ENCODE data around the gene PCNX2.

DNA sequence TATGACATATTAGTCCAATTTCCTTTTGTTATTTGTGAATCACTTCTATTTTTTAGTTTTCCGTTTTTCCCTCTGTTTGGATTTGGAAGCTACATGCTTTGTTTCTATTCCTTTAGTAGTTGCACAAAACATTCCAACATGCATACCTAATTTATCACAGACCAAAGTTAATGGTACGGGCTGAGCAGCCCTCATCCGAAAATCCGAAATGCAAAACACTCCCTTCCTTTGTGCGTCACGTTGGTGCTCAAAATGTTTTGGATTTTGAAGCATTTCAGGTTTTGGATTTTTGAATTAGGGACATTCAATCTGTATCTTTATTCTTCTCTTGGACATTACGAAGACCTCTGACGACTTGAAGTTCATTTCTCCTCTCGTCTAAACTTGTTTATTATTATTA, 124.8 kb downstream of the PCNX2 start:
- TF ChIP-seq, protein P1, sequence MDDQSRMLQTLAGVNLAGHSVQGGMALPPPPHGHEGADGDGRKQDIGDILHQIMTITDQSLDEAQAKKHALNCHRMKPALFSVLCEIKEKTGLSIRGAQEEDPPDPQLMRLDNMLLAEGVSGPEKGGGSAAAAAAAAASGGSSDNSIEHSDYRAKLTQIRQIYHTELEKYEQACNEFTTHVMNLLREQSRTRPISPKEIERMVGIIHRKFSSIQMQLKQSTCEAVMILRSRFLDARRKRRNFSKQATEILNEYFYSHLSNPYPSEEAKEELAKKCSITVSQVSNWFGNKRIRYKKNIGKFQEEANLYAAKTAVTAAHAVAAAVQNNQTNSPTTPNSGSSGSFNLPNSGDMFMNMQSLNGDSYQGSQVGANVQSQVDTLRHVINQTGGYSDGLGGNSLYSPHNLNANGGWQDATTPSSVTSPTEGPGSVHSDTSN (CRISPR knock-in tag; IDR thresholded peaks at IDR 0.05), result no peak
- TF ChIP-seq, protein P2, sequence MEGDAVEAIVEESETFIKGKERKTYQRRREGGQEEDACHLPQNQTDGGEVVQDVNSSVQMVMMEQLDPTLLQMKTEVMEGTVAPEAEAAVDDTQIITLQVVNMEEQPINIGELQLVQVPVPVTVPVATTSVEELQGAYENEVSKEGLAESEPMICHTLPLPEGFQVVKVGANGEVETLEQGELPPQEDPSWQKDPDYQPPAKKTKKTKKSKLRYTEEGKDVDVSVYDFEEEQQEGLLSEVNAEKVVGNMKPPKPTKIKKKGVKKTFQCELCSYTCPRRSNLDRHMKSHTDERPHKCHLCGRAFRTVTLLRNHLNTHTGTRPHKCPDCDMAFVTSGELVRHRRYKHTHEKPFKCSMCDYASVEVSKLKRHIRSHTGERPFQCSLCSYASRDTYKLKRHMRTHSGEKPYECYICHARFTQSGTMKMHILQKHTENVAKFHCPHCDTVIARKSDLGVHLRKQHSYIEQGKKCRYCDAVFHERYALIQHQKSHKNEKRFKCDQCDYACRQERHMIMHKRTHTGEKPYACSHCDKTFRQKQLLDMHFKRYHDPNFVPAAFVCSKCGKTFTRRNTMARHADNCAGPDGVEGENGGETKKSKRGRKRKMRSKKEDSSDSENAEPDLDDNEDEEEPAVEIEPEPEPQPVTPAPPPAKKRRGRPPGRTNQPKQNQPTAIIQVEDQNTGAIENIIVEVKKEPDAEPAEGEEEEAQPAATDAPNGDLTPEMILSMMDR (tag by site-specific recombination; IDR thresholded peaks at IDR 0.05), result no peak
- TF ChIP-seq MZF1 (tag by site-specific recombination; IDR thresholded peaks at IDR 0.05; ENCODE audit: borderline replicate concordance) (no peak), ZNF792 (tag by site-specific recombination; IDR thresholded peaks at IDR 0.05) (no peak), SALL2 (tag by site-specific recombination; IDR thresholded peaks at IDR 0.05; ENCODE audit: borderline replicate concordance) (no peak), ZNF274 (IDR thresholded peaks at IDR 0.05; ENCODE audit: low read length) (no peak), ZNF274 (tag by site-specific recombination; IDR thresholded peaks at IDR 0.05; ENCODE audit: borderline replicate concordance) (no peak), ZNF10 (tag by site-specific recombination; IDR thresholded peaks at IDR 0.05) (no peak), SCRT1 (tag by site-specific recombination; IDR thresholded peaks at IDR 0.05; ENCODE audit: borderline replicate concordance) (no peak), ZNF423 (tag by site-specific recombination; IDR thresholded peaks at IDR 0.05) (no peak), PRDM1 (tag by site-specific recombination; IDR thresholded peaks at IDR 0.05) (no peak), YY1 (tag by site-specific recombination; IDR thresholded peaks at IDR 0.05) (no peak)
